Posterior cingulate gyrus (tissue), 11 donors: ENCODE results near the gene BCR.
A peak's percentile ranks its signal among the peaks of the same experiment; 100 is the strongest.

Experiments
- DNase-seq, 10 donors: peaks; one replicate each; pipeline versions ENCODE4 v3.0.0 to v3.0.0-alpha.2; 2020 to 2021; ENCODE audit warnings: mixed read lengths in 3 of 10
- intact Hi-C: fragments of 100-400 bp; cut with DNase I; formaldehyde crosslinking; loops from one replicate; pipeline ENCODE4 v1.15.1; 2023

Gene BCR

DNA sequence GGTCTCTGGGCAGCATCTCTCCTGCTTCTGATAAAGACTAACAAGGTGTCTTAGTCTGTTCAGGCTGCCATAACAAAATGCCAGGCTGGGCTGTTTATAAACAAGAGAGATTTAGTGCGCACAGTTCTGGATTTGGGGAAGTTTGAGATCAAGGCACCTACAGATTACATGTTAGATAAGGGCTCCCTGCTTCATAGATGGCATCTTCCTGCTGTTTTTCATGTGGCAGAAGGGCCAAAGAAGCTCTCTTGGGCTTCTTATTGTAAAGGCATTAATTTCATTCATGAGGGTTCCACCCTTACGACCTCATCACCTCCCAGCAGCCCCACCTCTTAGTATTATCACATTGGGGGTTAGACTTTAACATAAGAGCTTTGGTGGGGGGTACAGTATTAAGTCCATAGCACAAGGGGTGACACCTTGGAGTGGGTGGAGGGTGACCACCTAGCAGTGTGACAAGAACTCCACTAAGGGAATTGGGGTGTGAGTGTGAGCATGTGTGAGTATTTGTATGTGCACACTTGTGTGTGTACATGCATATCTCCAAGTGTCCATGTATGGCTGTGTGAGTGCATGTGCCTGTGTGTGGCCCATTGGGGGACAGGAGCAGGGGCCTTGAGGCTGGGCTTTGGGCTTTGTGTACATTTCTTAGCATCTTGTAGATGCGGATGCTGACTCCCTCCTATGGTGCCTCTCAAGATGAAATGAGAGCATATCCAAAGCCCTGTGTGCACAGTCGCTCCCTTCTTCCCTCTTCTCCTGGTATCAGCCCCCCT is 42.7 kb downstream of the BCR start:
- no peak for DNase-seq
- intact Hi-C loops, result no loop called here

DNA sequence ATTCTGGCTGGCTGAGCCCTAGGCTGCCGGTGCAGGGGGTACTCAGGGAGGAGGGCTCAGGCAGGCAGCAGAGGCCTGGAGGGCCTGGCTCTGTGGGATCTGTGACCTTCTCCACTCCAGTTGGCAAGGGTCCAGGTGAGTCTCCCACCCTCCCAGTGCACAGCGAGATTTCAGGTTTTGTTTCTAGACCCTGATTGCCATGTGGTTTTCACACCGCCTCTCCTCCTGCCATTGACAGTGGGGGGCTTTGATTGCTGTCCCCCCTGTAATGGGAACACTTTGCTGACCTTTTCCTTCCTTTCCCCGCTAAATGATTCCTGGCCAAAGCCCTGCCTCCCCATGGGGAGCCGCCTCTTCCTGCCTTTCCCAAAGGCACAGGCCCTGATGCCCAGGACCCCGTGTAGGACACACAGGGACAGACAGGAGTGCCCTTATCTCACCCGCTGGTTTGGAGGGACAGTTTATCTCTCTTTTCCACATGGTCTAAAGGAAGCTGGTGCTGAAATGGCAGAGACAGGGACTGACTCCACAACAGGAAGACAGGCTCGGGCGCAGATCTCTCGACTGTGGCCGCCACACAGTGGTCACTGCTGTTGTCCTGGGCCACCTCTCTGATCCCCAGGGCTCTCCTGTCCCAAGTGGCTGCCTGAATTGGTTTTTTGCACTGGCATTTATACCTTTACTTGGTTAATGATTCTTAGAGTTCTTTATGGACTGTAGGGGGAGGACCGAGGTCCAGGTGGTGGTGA is 43.4 kb downstream of the BCR start:
- DNase-seq, result peak in 1 of 10 donors; percentile 19
- intact Hi-C loops, result no loop called here

DNA sequence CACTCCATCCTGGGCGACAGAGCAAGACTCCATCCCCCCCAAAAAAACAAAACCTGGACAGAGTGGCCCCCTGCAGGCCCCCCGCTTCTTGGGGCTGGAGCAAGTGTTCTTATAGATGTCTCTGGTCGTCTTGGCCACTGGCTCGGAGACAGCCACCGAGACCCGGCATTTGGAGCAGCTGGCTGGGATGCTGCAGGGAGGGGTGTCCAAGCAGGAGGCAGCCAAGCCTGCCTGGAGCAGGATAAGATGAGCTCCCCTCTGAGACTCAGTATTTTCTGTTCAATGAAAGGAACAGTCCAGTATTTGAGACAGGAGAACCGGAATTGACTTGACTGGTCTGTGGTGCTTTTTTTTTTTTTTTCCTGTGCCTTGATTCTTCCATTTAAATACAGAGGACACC is 44.5 kb downstream of the BCR start:
- intact Hi-C loops, result loop anchor here (5.0 kb wide), 1 partner anchor 43 kb away; the partner anchor contains the start of gene BCR
- DNase-seq, result peak in 1 of 10 donors; percentile 15

DNA sequence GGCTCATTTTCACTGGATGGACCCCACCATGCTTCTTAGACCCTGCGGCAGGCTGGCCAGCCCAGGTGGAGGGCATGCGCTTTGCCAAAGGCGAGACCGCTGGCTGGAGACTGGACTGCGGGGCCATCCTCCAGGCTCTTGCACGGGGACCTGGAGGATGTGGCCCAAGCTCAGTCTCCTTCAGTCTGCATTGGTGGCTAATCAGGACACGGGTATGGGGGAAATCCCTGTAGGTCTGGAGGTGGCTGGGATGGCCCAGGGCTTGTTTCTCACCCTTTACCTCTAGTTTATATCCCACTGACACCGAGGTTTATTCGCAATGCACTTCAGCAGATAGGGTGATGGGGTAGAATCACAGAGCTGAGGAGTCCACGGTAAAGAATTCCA is 45.0 kb downstream of the BCR start:
- DNase-seq, result peak in 2 of 10 donors; percentile 31 to 81
- intact Hi-C loops, result loop anchor here (5.0 kb wide), 1 partner anchor 43 kb away; the partner anchor contains the start of gene BCR

DNA sequence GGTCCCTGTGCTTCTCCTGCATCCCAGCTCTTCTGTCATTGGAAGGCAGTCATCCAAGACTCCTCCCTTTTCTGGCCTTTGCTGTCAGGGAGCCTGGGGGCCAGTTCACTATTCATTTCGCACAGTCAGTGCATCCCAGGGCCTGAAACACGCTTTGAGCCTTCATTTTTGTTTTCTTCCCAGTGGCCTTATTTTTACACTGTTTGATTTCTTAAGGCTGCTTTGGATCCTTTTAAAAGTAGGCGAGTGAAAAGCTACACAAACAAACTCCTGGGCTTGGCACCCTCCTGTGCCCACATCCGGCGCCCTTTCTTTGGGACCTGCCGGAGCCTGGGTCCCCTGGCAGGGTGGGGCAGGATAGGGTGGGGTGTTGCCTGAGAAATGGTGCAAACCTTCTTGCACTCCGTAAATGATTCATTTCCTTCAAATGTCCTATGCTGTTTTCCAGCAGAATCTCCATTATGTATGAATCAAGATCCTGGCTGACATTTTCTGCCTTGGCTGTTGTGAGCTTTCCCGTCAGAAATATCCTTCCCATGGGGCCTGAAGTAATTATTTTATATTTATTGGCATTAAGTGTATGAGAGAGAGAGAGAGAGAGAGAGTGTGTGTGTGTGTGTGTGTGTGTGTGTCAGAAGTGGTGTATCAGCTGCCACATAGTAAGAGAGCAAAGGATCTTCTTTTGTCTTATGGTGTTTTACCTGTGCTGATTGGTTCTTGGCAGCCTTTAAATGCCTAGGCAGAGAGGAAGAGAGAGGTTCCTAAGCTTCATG is 45.6 kb downstream of the BCR start:
- peak in 1 of 10 donors; percentile 69 for DNase-seq
- intact Hi-C loops, result loop anchor here (5.0 kb wide), 1 partner anchor 44 kb away; the partner anchor contains the start of gene BCR

DNA sequence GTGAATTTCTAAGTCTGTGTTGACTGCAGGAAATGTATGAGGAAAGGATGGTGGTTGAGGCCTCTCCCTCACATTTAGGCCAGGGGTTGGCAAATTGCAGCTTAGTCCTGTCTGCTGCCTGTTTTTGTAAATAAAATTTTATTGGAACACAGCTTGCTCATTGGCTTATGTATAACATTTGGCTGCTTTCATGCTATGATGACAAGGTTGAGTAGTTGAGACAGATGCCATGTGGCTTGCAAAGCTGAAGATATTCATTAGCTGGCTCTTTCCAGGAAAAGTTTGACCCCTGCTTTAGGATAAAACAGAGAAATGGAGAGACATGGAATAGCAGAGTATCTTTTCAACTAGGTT is 46.2 kb downstream of the BCR start:
- intact Hi-C loops, result loop anchor here (5.0 kb wide), 1 partner anchor 44 kb away; the partner anchor contains the start of gene BCR
- DNase-seq, result no peak

DNA sequence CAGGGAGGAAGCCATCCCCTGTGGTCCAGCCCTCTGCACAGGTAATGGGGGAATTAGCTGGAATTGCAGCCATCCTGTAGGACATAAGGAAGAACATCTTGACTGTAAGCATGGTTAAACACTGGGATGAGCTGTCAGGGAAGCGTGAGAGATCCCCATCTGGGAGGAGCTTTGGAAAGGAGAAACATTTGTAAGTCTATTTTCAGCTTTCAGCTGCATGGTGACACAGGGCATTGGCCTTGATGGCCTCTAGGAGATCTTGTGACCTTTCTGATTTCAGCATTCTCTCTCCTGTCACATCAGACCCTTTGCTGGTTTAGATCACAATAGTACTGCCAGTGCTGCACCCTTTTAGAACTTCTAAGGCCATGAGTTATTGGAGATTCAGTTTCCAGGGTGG is 47.1 kb downstream of the BCR start:
- intact Hi-C loops, result loop anchor here (5.0 kb wide), 1 partner anchor 45 kb away; the partner anchor contains the start of gene BCR
- DNase-seq, result no peak

DNA sequence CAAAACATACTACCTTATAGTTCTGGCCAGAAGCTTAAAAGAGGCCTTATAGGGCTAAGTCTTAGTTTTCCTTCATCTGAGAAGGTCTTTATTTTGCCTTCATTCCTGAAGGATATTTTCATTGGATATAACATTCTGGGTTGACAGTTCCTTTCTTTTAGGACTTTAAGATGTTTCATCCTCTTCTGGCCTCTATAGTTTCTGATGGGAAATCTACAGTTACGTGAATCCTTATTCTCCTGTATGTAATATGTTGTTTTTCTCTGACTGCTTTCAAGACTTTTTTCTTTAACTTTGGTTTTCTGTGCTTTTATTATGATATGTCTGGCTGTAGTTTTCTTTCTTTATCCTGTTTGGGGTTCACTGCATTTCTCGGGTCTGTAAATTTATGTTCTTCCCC is 48.2 kb downstream of the BCR start:
- no peak for DNase-seq
- intact Hi-C loops, result loop anchor here (5.0 kb wide), 1 partner anchor 46 kb away; the partner anchor contains the start of gene BCR

DNA sequence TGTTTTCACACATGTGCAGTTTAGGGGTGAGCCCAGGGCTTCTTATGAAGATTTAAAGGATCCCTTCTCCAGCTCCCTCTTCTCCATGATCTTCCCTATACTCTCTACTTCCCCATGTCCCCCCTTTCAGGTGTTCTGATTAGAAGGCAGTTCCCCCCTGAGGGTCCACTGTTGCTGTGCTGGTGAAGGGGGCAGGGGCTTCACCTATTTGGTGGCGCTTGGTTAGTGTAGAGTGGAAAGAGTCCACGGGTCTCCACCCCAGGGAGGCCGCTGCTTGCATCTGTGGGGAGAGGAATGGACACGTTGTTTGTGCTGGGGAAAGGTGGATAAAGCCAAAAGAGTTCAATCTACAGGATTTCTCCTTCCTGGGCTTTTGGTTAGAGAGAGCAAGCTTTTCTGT is 49.3 kb downstream of the BCR start:
- DNase-seq, result peak in 2 of 10 donors; percentile 29 to 41
- intact Hi-C loops, result loop anchor here (5.0 kb wide), 1 partner anchor 47 kb away; the partner anchor contains the start of gene BCR

DNA sequence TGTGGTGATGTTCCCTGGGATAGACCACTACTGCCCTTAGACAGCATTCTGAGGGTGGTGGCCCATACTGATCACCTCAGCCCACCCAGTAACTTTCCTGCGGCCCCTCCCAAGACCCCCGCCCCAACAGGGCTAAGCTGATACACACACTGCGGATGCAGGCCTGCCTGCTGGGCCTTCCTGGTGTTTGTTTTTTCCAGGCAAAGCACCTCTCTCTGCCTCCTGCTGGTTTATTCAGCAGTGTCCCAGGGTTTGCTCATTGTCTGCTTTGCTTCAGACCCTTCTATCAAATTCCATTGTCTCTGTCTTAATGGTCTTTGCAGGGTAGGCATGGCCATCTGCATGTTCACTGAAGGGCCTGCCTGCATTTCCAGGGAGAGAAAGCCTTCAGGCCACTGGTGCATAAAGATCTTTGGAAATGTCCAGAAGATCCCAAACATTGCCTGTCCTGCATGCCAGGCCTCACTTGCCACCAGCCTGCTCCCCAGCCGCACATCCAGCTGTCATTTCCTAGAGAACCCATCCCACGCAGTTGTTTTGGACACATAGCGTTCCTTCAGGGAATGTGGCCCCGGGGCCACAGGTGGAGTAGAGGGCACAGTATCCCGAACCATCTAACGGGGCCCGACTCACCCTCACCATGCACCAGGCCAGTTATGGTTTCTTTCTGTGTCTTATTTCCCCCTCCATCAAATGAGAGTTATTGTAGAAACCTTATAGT is 50.2 kb downstream of the BCR start:
- DNase-seq, result peak in 2 of 10 donors; percentile 10 to 24
- intact Hi-C loops, result no loop called here

DNA sequence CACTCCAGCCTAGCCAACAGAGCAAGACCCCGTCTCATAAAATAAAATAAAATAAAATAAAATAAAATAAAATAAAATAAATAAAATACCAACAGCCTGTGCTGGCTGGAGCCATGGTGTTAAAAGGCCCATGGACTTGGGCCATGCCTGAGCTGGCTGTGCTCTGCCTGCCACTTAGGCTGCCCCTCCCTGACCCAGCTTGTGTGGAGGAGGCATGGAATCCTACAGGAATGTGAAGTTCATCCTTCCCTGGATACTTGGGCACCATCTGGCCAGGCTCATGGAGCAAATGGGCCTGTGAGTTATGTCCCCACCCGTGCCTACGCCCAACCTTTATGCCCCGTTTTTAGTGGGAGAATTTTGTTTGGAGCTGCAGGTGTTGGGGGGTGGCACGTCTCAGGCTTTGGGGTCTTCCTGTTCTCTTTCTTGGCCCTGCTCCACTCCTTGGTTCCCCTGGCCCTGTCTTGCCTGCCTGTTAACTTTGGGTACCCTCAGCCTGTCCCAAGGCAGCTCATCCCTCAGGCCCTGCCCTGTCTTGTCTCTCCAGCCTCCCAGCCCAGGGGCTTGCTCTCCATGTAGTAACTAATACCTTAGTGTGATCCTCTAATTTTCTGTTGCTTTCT is 51.3 kb downstream of the BCR start:
- DNase-seq, result peak in 2 of 10 donors; percentile 29 to 55
- intact Hi-C loops, result no loop called here

DNA sequence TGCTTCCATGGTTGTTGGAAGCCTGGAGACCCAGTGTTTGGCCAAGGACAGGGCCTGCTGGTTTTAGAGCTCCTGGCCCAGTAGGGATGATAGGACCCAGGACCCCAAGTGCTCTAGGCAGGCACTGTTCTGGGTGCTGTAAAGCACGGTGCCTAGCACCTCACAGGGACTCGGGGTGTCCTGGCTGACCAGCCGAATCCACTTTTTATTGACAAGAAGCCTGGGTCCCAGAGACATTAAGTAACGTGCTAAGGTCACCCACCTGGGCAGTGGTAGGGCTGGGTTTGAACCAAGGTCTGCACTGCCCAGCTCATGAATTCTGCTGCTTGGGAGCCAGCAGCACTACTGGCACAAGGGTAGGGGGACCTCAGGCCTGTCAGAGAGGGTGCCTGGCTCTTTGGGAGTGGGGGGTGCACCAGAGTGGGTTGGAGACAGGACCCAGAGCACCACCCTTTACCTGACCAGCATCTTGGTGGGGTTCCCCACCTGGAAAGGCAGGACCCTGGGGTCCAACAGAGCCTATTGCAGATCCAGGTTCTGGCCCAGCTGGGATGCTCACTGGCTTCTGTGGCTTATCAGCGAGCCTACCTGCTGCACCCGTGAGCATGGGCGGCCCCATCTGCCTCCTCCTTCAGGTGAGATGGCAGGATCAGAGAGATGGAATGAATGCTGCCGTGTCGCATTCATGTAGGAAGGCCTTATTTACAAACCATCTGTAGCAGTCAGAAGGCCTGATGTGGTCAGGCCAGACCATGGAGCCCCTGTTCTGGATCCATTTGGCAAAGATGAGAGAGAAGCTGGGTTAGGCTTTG is 52.0 kb downstream of the BCR start:
- intact Hi-C loops, result no loop called here
- peak in 3 of 10 donors; percentile 22 to 66 (median 55) for DNase-seq

DNA sequence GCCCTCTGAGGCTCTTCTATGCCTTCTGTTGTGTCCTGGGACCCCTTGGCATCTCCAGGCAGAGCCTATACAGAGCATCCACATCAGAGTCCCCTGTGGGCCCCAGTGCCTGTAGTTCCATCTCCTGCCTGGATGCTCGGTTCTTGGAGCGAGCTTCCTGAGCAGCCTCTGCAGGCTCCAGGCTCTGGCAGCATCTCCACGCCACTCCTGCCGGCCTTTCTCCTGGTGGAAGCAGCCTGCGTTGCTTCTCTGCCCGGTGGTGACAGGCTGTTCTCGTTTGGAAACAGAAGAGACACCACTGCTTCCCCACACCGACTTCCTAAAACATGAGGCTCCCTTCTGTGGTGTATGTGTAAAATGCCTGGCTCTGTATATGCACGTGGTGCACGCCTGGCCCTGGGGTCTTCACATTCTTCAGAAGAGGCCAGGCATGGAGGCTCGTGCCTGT is 52.8 kb downstream of the BCR start:
- intact Hi-C loops, result no loop called here
- DNase-seq, result peak in 8 of 10 donors; percentile 38 to 94 (median 62)

DNA sequence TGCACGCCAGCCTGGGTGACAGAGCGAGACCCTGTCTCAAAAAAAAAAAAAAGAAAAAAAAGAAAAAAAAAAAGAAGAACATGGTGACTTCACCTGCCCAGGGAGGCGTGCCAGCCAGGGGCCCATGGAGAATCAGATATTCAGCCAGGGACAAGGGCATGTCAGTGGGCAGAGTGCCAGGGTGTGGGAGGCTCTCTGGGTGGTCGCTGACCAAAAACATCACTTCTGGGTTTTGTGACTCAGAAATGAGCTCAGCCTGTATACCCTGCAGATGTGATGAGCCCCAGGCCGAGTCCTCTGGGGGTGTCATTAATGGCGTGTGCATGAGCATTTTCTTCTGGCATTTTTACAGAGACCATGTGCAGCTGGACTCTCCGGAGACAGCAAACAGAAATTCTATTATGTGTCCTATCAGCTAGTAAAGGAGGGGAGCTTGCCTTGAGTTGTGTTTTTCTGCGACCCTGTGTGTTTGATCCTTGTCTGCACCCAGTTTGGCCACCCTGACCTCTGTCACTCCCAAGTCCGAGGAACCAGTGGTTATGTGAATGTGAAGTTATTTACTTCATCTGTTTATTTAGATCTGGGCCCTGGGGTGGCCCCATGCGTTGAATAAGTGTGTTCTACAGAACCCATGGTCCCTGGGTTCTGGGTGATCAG is 53.6 kb downstream of the BCR start:
- peak in 3 of 10 donors; percentile 52 to 64 (median 57) for DNase-seq
- intact Hi-C loops, result no loop called here

DNA sequence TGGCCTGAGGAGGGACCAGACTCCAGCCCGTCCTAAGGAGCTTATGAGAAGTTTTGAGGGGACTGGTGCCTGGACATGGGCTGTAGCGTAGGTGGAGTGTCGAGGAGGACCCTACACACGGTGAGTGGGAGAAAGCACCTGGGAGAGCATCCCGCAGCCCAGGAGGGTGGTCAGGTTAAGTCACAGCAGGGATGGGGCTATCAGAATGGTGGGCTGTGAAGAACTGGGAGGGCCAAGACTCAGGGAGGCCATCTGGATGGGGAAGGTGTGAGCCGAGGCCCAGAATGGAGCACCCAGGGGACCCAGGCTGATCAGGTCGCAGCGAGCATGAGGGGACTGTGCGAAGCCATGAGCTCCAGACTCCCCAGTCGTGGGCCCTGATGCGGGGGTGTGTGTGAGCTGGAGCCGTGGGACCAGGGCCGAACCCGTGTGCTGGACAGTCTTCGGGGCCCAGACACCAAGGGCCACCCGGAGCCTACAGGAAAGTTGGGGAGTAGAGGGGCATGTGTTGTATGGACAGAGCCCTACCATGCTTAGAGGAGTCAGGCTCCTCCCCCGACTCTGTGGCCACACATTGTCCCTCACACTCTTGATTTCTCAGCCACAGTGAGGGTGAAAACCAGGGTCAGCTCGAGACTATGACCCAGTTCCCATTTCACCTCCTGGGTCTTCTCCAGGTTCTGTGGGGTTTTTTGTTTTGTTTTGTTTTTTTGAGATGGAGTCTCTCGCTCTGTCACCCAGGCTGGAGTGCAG is 54.3 kb downstream of the BCR start:
- intact Hi-C loops, result loop anchor here (5.0 kb wide), 1 partner anchor 42 kb away; no protein-coding TSS in a partner anchor
- peak in 3 of 10 donors; percentile 21 to 69 (median 69) for DNase-seq

DNA sequence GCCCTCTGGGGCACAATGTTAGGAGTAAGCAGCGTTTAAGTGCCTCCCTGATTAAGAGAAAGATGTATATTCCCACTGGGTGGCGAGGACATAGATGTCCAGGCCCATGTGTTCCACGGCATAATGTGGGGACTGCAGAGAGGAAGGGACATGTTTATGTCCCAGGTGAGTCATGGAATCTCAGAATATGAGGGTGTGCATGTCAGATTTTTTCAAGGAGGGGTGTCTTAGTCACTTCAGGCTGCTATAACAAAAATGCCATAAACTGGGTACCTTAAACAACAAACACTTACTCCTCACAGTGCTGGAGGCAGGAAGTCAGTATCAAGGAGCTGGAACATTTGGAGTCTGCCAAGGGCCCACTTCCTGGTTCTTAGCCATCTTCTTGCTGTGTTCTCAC is 55.1 kb downstream of the BCR start:
- peak in 3 of 10 donors; percentile 1 to 4 (median 4) for DNase-seq
- intact Hi-C loops, result loop anchor here (5.0 kb wide), 1 partner anchor 43 kb away; no protein-coding TSS in a partner anchor

DNA sequence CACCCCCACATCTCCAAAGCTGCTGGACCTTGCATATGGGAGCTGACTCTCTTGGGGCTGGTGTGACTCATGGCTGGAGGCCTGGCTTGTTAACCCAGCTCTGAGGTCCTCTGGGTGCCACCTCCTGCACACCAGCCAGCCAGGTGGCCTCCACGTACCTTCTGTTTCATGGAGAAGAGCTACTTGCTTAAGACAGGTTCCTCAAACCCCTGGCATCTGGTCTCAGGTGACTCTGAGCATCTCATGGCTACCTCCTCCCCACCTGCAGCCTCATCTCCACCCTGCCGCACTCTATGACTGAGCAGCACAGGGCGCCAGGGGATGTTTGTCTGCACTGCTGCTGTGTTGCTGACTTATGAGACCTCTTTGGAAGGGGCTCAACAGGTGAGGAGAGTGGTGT is 55.7 kb downstream of the BCR start:
- peak in 2 of 10 donors; percentile 24 to 76 for DNase-seq
- intact Hi-C loops, result loop anchor here (5.0 kb wide), 1 partner anchor 44 kb away; no protein-coding TSS in a partner anchor
